WTC11 (cell line): ENCODE data around the gene IL26.

Source experiments
- CREM ChIP-seq: sonication (generic); formaldehyde crosslinking; IDR thresholded peaks from 2 replicates; pipeline ENCODE4 v1.8.1; 2022; ENCODE audit warnings: mild to moderate bottlenecking, missing genetic modification reagents, moderate library complexity
- CTCF ChIP-seq: fragments of 200-600 bp; IDR thresholded peaks from 2 replicates; pipeline ENCODE4 v1.8.0; 2022; ENCODE audit warnings: antibody characterized with exemption
- E2F4 ChIP-seq: sonication (generic); formaldehyde crosslinking; IDR thresholded peaks from 2 replicates; pipeline ENCODE4 v1.8.1; 2022; ENCODE audit warnings: low read depth, mild to moderate bottlenecking, moderate library complexity, missing genetic modification reagents, borderline replicate concordance
- HMGXB4 ChIP-seq: sonication (generic); formaldehyde crosslinking; IDR thresholded peaks from 2 replicates; pipeline ENCODE4 v1.8.1; 2023; ENCODE audit warnings: mild to moderate bottlenecking, moderate library complexity, missing genetic modification reagents
- JUN ChIP-seq: sonication (generic); formaldehyde crosslinking; IDR thresholded peaks from 2 replicates; pipeline ENCODE4 v1.8.0; 2023; ENCODE audit warnings: mild to moderate bottlenecking, missing genetic modification reagents
- KAT7 ChIP-seq: sonication (generic); formaldehyde crosslinking; IDR thresholded peaks from 2 replicates; pipeline ENCODE4 v1.8.1; 2023; ENCODE audit warnings: missing genetic modification reagents, mild to moderate bottlenecking, borderline replicate concordance
- SP1 ChIP-seq: sonication (generic); formaldehyde crosslinking; conservative IDR thresholded peaks from 2 replicates; pipeline ENCODE4 v1.8.1; 2022; ENCODE audit warnings: missing genetic modification reagents
- STAT6 ChIP-seq: sonication (generic); formaldehyde crosslinking; conservative IDR thresholded peaks from 2 replicates; pipeline ENCODE4 v1.8.1; 2023; ENCODE audit warnings: mild to moderate bottlenecking, low read depth, missing genetic modification reagents, moderate library complexity
- ZBTB43 ChIP-seq: sonication (generic); formaldehyde crosslinking; IDR thresholded peaks from 2 replicates; pipeline ENCODE4 v1.8.1; 2023; ENCODE audit warnings: mild to moderate bottlenecking, missing genetic modification reagents
- ZNF138 ChIP-seq: sonication (generic); formaldehyde crosslinking; conservative IDR thresholded peaks from 2 replicates; pipeline ENCODE4 v1.8.1; 2022; ENCODE audit warnings: mild to moderate bottlenecking, moderate library complexity, missing genetic modification reagents
- ZNF423 ChIP-seq: fragments of 250-450 bp; sonication (Bioruptor Pico); IDR thresholded peaks from 2 replicates; pipeline ENCODE4 v2.1.2; 2022; ENCODE audit warnings: mild to moderate bottlenecking, moderate library complexity

GRCh38 chr12:68225576-68226476, at the start of gene IL26:
- TF ChIP-seq KAT7 (CRISPR knock-in tag) (no peak), CREM (CRISPR knock-in tag) (no peak), CTCF (no peak), HMGXB4 (CRISPR knock-in tag) (no peak), ZNF138 (CRISPR knock-in tag) (no peak), ZBTB43 (CRISPR knock-in tag) (no peak), JUN (CRISPR knock-in tag) (no peak), STAT6 (no peak), E2F4 (CRISPR knock-in tag) (no peak), SP1 (no peak), ZNF423 (no peak)
